GM23338 (cell line): ENCODE measurements around the gene DNAJB12.

Experiments
- JUNB ChIP-seq: IDR thresholded peaks from one replicate; pipeline ENCODE4 v1.6.1; 2016; ENCODE audit warnings: antibody characterized with exemption; ENCODE audit not compliant: unreplicated experiment
- POLR2AphosphoS5 ChIP-seq: IDR thresholded peaks from 2 replicates; pipeline ENCODE4 v1.6.1; 2016; ENCODE audit warnings: antibody characterized with exemption, low read depth

DNA sequence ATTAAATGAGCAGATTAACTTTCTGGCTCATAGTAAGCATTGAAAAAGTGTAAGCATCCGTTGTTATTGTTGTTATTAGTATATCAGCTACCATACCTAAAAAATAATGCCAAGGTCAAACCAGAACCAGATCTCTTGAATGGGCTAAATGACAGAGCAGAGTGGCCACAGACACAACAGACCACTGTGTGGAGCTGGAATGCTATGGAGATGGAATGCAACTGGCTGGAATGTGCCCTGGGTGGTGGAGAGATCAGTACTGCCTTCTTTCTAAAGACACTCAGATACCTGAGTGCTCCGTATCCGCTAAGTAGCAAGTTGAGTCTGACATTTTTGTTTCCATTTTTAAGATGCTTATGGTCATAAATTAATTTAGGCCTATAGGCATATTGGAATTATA is 20.5 kb upstream of the DNAJB12 start:
- TF ChIP-seq JUNB = no peak
- no peak for TF ChIP-seq POLR2AphosphoS5
